GM12872 (cell line): Measurements from ENCODE around the gene CFAP58.
A peak's percentile ranks its signal among the peaks of the same experiment; 100 is the strongest.

Experiments used
- CTCF ChIP-seq: IDR thresholded peaks from 3 replicates; pipeline ENCODE4 v1.5.1; 2011; ENCODE audit warnings: low read depth, mild to moderate bottlenecking, low read length, moderate library complexity; ENCODE audit not compliant: insufficient read depth

Gene CFAP58

DNA sequence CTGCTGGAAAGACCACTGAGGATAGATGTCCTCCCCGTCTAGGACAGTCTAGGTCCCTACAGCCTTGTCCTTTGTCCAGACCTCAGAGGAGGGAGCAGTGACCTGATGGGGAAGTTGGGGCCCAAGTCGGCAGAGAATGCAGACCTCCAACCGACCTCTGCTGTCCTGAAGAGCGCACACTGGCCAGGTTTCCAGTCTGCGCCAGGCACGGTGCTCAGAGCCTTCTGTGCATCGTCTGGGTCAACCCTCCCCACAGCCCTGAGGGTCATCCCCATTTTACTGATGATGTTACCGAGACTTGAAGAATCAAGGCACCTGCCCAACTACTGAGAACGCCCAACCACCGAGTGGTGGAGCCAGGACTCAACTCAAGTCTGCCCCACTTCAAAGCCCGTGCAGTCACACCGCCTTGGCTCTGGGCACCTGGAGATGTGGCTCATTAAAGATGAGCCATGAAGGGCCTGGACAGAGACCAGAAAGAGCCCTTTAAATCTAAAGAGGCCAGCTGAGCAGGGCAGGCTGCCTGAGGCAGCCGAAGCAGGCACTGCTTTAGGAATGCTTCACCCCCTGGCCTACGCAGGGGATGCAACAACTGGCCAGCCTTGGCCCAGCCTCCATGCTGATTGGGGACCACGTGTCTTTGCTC is 19.8 kb upstream of the CFAP58 start:
- no peak for TF ChIP-seq CTCF

DNA sequence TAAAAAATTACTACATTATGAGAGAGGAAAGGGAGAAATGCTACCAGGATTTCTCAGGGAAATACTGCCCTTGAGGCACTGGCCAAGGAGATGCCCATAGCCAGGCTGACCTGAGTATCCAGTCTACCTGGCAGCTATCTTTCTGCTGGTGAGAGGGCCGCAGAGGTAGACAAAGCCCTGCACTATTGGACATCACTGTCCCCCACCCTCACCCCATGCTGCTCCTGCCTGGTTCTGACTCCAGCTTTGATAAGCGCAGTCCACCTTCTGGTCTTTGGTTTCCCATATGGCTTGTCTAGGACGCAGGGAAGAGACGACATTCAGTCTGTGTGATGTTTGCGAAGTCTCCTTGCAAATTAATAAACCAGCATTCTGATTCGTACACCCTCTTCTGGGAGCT is 19.1 kb upstream of the CFAP58 start:
- no peak for TF ChIP-seq CTCF

GRCh38 chr10:104334965-104335650 is 18.5 kb upstream of the CFAP58 start:
- no peak for TF ChIP-seq CTCF

DNA sequence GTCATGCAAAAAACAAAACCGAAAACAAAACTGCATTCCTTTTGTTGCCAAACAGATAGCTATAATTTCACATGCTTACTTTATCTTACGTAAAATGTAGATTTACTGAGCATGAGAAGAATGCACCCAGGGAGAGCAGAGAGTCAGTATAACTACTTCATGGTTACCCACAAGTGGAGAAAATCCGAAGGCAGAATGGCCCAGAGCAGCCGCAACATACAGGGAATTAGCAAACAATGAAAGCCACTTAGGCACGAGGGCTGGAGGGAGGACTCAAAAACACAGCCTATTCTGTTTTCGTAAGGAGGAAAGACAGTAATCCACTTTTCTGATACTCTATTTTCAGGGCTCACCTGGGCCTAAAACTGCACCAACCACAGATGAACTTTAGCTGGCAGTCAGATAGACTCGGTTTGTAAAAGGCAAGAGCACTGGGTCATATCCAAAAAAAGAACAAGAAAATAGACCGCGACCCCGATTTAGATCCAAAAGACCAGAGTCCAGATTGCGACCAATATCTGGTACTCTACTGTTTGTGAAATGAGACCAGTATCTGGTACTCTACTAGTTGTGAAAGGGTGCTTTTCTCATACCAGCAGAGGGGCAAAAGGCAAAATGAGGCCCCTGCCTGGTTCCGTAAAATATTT is 16.7 kb upstream of the CFAP58 start:
- TF ChIP-seq CTCF: no peak

DNA sequence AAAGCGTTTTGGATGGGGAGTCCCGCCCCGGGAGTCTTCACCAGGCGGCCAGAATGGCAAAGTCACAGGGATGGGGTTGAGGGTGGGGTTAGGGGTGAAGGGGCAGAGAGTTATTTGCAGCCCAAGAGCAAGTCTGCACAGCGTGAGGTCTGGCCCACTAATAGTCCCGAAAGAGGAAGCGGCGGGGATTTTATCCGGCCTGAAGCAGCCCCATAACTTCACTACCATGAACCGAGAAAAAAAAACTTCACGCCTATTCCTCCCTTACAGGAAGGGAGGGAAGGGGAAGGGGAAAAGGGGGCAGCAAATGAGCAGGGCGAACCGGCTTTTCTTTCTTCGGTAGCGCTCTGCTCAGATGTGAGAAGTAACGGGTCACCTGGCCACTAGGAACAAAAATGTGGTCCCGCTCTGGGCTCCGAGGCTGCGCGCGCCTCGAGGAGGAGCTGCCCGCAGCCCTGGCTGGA is 16.1 kb upstream of the CFAP58 start:
- no peak for TF ChIP-seq CTCF

GRCh38 chr10:104337985-104338735 is 15.5 kb upstream of the CFAP58 start, which contains the start of gene ITPRIP:
Gene ITPRIP, minus strand, starts transcription at chr10:104338465. Its CDS starts 22,414 bp downstream, at chr10:104316051.
- peak; percentile 39; the same call in 2 of the 3 replicates for TF ChIP-seq CTCF

GRCh38 chr10:104339469-104340110 is 14.0 kb upstream of the CFAP58 start:
- no peak for TF ChIP-seq CTCF
